Heart left ventricle (tissue), 16 donors: Measurements from ENCODE around the gene CBL. TPM values are rescaled to one million over a fixed set of nuclear protein-coding genes. Genes with fewer than 3 reads are reported as not detected.

Experiments used
- ATAC-seq, 4 donors: fragments of 200-7000 bp; cut with Tn5 transposase; one replicate each; pipeline ENCODE4 v1.9.1; 2020 to 2022; ENCODE audit warnings: moderate library complexity in 4 of 4, mild to moderate bottlenecking in 3 of 4, moderate number of reproducible peaks in 1 of 4
- DNase-seq, 5 donors: peaks; one replicate each; pipeline ENCODE4 v3.0.0-alpha.2; 2020
- H3K27ac ChIP-seq, 12 donors: fragments of 200-600 bp; sonication (generic) in 4 of 12; one replicate each; pipeline versions ENCODE4 v1.5.0 to v1.8.0; 2016 to 2022; ENCODE audit warnings: mild to moderate bottlenecking in 2 of 12
- H3K27me3 ChIP-seq, 9 donors: fragments of 200-600 bp; sonication (generic) in 2 of 9; one replicate each; pipeline versions ENCODE4 v1.5.1 to v1.8.0; 2016 to 2022; ENCODE audit warnings: mild to moderate bottlenecking in 3 of 9
- H3K36me3 ChIP-seq, 9 donors: fragments of 200-600 bp; sonication (generic) in 2 of 9; one replicate each; pipeline versions ENCODE4 v1.5.0 to v1.8.0; 2018 to 2022; ENCODE audit warnings: mild to moderate bottlenecking in 2 of 9
- H3K4me1 ChIP-seq, 12 donors: fragments of 200-600 bp; sonication (generic) in 4 of 12; one replicate each; pipeline versions ENCODE4 v1.5.0 to v1.8.0; 2016 to 2022; ENCODE audit warnings: mild to moderate bottlenecking in 3 of 12
- H3K4me3 ChIP-seq, 12 donors: fragments of 200-600 bp; sonication (generic) in 4 of 12; one replicate each; pipeline versions ENCODE4 v1.5.0 to v1.8.0; 2017 to 2022; ENCODE audit warnings: mild to moderate bottlenecking in 9 of 12, moderate library complexity in 4 of 12
- H3K9me3 ChIP-seq, 12 donors: fragments of 200-600 bp; sonication (generic) in 4 of 12; one replicate each; pipeline versions ENCODE4 v1.5.0 to v1.8.0; 2016 to 2022; ENCODE audit warnings: mild to moderate bottlenecking in 1 of 12
- POLR2A ChIP-seq, 2 donors: fragments of 450-650 bp; IDR thresholded peaks; one replicate each; pipeline ENCODE4 v1.6.1; 2017; ENCODE audit warnings: antibody characterized with exemption in 2 of 2, mild to moderate bottlenecking in 2 of 2, moderate library complexity in 2 of 2
- whole genome bisulfite sequencing, 4 donors: extraction: QIAGEN DNeasy Blood & Tissue Kit in 2 of 4; methylation state at CpG; one replicate each; pipeline versions ENCODE4 v1.1.5 to v1.1.7; 2013 to 2018; 5-methylcytosine and 5-hydroxymethylcytosine counted together
- intact Hi-C, 10 donors: fragments of 100-400 bp; cut with DNase I; formaldehyde crosslinking; loops; one replicate each; pipeline versions ENCODE4 v1.11.1 to v1.14.2; 2022
- polyA plus RNA-seq, 2 donors: library from polyadenylated mRNA; stranded (reverse); fragments of 200-250 nt; gene quantifications; one replicate each; pipeline ENCODE4 v1.2.3, GENCODE V29; 2013
- total RNA-seq, 9 donors: library from RNA; depleted of rRNA in 2 of 9; stranded (reverse); fragments of >200 nt in 2 of 9; fragmentation: NEBNext Ultra II Directional in 3 of 9; extraction: Animal tissue kit (Norgen Biotek cat#: 25700) in 3 of 9; gene quantifications; one replicate each; pipeline versions ENCODE4 v1.1.0 to v1.2.4, GENCODE V29; 2016 to 2023
- TF ChIP-seq, protein P1 (sequence below), 12 donors: fragments of 200-600 bp; sonication (generic) in 4 of 12; IDR thresholded peaks; one replicate each; pipeline versions ENCODE4 v1.5.0 to v1.8.0; 2018 to 2022; ENCODE audit warnings: antibody characterized with exemption in 12 of 12, mild to moderate bottlenecking in 5 of 12
- donor health status: ischemic (EF 13 %, LVEDD 7.1; RV severe dilation, severe dysfunction).
- donor health status: healthy with polysubstance abuse.
- donor health status: DM: no; HTN: yes; CAD: no.
- donor health status: DM: no; HTN: no; CAD: no.
- donor health status: ischemic (EF 25% LVEDD 6.9; RV normal size, moderate dysfunction).
- donor health status: ischemic (EF 25% LVEDD 5.7; RV mildly dilated, moderate dysfunction).
- donor health status: healthy.
- donor health status: DM: yes; HTN: yes; CAD: no.
- donor health status: ischemic (EF 35%, LVEDD 5.7; RV mildly dilated, moderate dysfunction).
- donor health status: nonischemic (EF 11% LVEDD 7.7; RV severe dilation, severe dysfunction).
- donor health status: DM: yes; HTN: yes; CAD: no.
- donor health status: PGD.
- donor health status: ischemic (EF 29% LVEDD 5.4; RV normal size, mild dysfunction).
- donor health status: nonischemic (EF 23%, LVEDD 6.1; RV moderate dilation, normal function).

CBL gene
- total and polyA plus RNA-seq, 11 donors, result 3.1 to 20.4 (median 7.4) TPM

DNA sequence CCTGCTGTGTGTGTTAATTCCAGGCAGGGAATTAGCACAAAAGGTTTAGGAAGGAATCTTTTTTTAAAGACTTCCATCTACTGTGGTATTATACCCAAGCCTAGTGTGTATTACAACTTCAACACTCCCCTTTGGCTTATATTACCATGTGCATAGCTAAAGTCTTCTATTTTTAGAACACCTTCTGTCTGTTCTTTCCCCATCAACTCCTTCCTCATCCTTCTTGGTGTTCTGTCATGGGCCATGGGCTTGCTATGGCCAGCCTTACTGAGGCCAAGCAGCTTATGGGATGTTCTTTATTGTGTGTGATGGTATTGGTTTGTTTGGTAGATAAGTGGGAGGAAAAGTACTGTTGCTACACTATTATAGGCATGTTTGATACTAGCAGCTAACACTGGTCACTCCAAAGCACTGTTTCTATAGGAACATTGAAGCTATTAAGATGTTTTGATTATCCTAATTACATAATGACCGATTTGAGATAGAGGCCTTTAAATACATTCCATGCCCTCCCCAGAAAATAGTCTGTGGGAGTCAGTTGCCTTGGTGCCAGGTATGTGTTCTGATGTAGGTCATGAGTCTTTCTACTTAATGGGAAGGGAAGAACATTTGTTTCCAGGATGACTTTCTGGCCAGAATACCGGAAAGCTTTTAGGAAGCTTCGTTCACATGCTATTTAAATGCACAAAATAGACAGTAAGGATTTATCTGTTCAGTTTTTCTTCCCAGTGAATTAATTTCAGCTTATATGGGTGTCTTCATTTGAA is 94.2 kb downstream of the CBL start:
- no peak overlapping the region for H3K4me3 ChIP-seq
- H3K9me3 ChIP-seq, result no peaks in the 10 kb centered on the region
- WGBS, 4 donors, result 59 to 70% (median 68%) methylated on average over 3 of the region's 3 CpGs
- intact Hi-C loops, result no loop called here
- H3K4me1 ChIP-seq, result peaks cover 0 to 38% (median 10%) of the 10 kb centered on the region in 12 donors
- H3K27me3 ChIP-seq, result no peaks in the 10 kb centered on the region
- H3K27ac ChIP-seq, result peak overlapping the region in 6 of 12 donors; percentile 3 to 37 (median 18)
- ATAC-seq (peak in 1 of 4 donors; percentile 43), DNase-seq (no peak)
- H3K36me3 ChIP-seq, result peaks cover 0 to 96% (median 77%) of the 10 kb centered on the region in 9 donors
- TF ChIP-seq, protein P1, sequence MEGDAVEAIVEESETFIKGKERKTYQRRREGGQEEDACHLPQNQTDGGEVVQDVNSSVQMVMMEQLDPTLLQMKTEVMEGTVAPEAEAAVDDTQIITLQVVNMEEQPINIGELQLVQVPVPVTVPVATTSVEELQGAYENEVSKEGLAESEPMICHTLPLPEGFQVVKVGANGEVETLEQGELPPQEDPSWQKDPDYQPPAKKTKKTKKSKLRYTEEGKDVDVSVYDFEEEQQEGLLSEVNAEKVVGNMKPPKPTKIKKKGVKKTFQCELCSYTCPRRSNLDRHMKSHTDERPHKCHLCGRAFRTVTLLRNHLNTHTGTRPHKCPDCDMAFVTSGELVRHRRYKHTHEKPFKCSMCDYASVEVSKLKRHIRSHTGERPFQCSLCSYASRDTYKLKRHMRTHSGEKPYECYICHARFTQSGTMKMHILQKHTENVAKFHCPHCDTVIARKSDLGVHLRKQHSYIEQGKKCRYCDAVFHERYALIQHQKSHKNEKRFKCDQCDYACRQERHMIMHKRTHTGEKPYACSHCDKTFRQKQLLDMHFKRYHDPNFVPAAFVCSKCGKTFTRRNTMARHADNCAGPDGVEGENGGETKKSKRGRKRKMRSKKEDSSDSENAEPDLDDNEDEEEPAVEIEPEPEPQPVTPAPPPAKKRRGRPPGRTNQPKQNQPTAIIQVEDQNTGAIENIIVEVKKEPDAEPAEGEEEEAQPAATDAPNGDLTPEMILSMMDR (IDR thresholded peaks at IDR 0.05), result no peak
- no peak for TF ChIP-seq POLR2A (IDR thresholded peaks at IDR 0.05)

DNA sequence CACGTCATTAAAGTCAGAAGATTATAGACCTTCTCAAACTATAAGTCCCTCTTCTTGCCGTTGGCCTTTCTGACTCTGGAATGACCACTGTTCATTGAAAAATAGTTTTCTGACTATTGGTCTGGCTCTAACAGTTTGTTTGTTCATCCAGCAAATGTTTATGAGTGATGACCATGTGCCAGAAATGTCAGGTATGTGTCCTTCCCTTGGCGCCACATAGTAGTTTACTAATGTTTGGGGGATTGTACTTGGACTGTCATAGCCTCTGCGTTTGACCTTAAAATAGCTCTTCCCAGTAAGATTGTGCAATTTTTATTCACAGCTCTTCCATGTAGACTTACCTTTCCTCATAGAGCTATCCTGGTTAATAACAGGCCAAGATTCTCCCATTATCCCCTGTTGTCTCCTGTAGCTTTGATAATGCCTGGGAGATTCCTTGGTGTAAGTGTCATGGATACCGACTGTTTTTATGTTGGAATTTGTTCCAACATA is 97.1 kb downstream of the CBL start:
- no peak for ATAC-seq
- intact Hi-C loops, result no loop called here
- Histone ChIP-seq H3K36me3 (peaks cover 0 to 96% (median 66%) of the 10 kb centered on the region in 9 donors), H3K4me1 (peaks cover 0 to 34% (median 10%) of the 10 kb centered on the region in 12 donors), H3K27me3 (no peaks in the 10 kb centered on the region), H3K4me3 (no peak overlapping the region), H3K27ac (no peak overlapping the region), H3K9me3 (no peaks in the 10 kb centered on the region)
- 89 to 93% (median 92%) methylated on average over 5 of the region's 5 CpGs for WGBS, 4 donors
- TF ChIP-seq, protein P1 (IDR thresholded peaks at IDR 0.05), result no peak
- TF ChIP-seq POLR2A (IDR thresholded peaks at IDR 0.05), result no peak
- no peak for DNase-seq

DNA sequence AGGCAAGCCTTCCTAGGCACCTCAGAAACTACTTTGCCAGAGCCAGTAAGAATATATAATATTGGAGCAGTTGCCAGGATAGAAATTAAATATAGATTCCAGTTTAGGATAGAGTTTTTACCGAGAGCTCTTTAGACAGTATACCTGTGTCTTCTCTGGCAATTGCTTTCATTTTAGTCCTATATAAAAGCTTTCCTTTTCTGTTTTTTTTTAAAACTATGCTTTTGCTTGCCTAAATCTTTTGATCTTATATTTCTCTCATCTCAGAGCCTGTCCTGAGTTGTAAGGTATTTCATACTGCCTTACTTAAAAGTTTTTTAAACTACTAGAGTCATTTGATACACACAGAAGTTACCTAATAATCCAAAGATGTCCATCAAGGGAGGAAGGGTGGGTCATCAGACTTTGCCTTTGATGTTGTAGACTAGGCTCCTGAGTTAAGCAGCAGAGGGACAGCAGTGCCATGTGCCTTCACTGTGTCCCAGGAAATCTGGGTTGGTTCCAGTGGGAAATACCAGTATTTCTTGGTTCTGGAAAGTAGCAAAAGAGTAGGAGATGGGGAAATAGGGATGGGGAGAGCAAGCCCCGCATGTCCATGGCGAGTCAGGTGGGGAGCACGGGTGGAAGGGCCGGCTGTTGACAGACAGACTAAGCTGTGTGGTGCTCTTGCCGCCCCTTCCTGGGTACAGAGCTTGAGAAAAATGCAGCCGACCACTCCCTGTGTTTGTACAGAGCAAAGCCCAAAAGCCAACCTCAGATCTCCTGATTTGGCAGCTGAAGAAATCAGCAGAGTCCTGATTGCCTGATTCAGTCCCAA is 99.6 kb downstream of the CBL start:
- H3K4me3 ChIP-seq, result no peak overlapping the region
- TF ChIP-seq POLR2A (IDR thresholded peaks at IDR 0.05), result no peak
- TF ChIP-seq, protein P1 (IDR thresholded peaks at IDR 0.05), result no peak
- H3K27ac ChIP-seq, result peak overlapping the region in 11 of 12 donors; percentile 11 to 65 (median 37)
- intact Hi-C loops, result no loop called here
- H3K36me3 ChIP-seq, result peaks cover 0 to 95% (median 66%) of the 10 kb centered on the region in 9 donors
- peaks cover 0 to 9% (median 5%) of the 10 kb centered on the region in 12 donors for H3K4me1 ChIP-seq
- 86 to 93% (median 90%) methylated on average over 7 of the region's 7 CpGs for WGBS, 4 donors
- H3K9me3 ChIP-seq, result no peaks in the 10 kb centered on the region
- no peaks in the 10 kb centered on the region for H3K27me3 ChIP-seq
- DNase-seq (no peak), ATAC-seq (no peak)
